HepG2 (cell line): ENCODE measurements around the gene RBBP9. TPM values are rescaled to one million over a fixed set of nuclear protein-coding genes. Genes with fewer than 3 reads are reported as not detected.

Experiments used
- HNRNPH1 ChIP-seq: fragments of 200-400 bp; formaldehyde crosslinking; optimal IDR thresholded peaks from 2 replicates; pipeline ENCODE3; 2017; ENCODE audit warnings: mild to moderate bottlenecking, low read depth, low read length
- MED13 ChIP-seq: sonication (generic); formaldehyde crosslinking; IDR thresholded peaks from 2 replicates; pipeline ENCODE4 v1.5.0; 2020; ENCODE audit warnings: missing genetic modification reagents
- SKIL ChIP-seq: sonication (generic); formaldehyde crosslinking; IDR thresholded peaks from 2 replicates; pipeline ENCODE4 v1.8.0; 2022; ENCODE audit warnings: missing genetic modification reagents, mild to moderate bottlenecking, moderate library complexity, borderline replicate concordance
- SNAPC4 ChIP-seq: sonication (generic); formaldehyde crosslinking; IDR thresholded peaks from 2 replicates; pipeline ENCODE4 v1.4.0; 2020; ENCODE audit warnings: mild to moderate bottlenecking, missing genetic modification reagents
- SOX13 ChIP-seq, 3 experiments: fragments of 450-650 bp in 1 of 3; sonication (generic) in 1 of 3; formaldehyde crosslinking in 1 of 3; IDR thresholded peaks in 2 of 3; conservative IDR thresholded peaks in 1 of 3; 2 replicates each; pipeline versions ENCODE4 v1.5.0 to v1.6.1; 2016 to 2020; ENCODE audit warnings: antibody characterized with exemption in 1 of 3, mild to moderate bottlenecking in 1 of 3, missing compliant biosample characterization in 1 of 3, missing genetic modification reagents in 1 of 3, moderate library complexity in 1 of 3
- SRSF1 ChIP-seq: fragments of 200-400 bp; formaldehyde crosslinking; optimal IDR thresholded peaks from 2 replicates; pipeline ENCODE3; 2017; ENCODE audit warnings: mild to moderate bottlenecking, low read depth, low read length, moderate library complexity
- ZBTB2 ChIP-seq: sonication (generic); formaldehyde crosslinking; IDR thresholded peaks from 2 replicates; pipeline ENCODE4 v1.8.0; 2022; ENCODE audit warnings: low read depth, missing genetic modification reagents
- ZNF513 ChIP-seq: sonication (generic); formaldehyde crosslinking; conservative IDR thresholded peaks from 2 replicates; pipeline ENCODE4 v1.5.0; 2020; ENCODE audit warnings: missing genetic modification reagents
- ZNF589 ChIP-seq: sonication (generic); formaldehyde crosslinking; conservative IDR thresholded peaks from 2 replicates; pipeline ENCODE4 v1.8.0; 2022; ENCODE audit warnings: mild to moderate bottlenecking, moderate library complexity, missing genetic modification reagents
- polyA plus RNA-seq, 8 experiments: library from polyadenylated mRNA; depleted of rRNA in 3 of 8; stranded (reverse) in 7 of 8; unstranded in 1 of 8; fragments of >200 nt; fragmentation: Illumina TruSeq in 4 of 8; extraction: Trizol in 4 of 8; gene quantifications; 2 replicates each; pipeline versions ENCODE4 v1.2.1 to v1.2.3, GENCODE V29; 2011 to 2016; ENCODE audit warnings: low read depth in 4 of 8, missing spikeins in 1 of 8, mixed read lengths in 1 of 8; ENCODE audit not compliant: insufficient read depth in 1 of 8
- total RNA-seq, 5 experiments: library from RNA; depleted of rRNA; stranded (reverse); fragments of >200 nt; fragmentation: Illumina TruSeq; extraction: Trizol; gene quantifications; 2 replicates each; pipeline ENCODE4 v1.2.3, GENCODE V29; 2016; ENCODE audit warnings: low read depth in 1 of 5

RBBP9 gene
- total and polyA plus RNA-seq, 2 of the 13 experiments (the other 11 are each of a cell fraction or from before 2014, with no cell fraction given): 28.0 to 56.3 TPM

GRCh38 chr20:18477218-18477617 is 19.8 kb downstream of the RBBP9 start (continued):
- TF ChIP-seq SKIL (CRISPR knock-in tag): no peak
- TF ChIP-seq MED13: no peak
- TF ChIP-seq SNAPC4 (CRISPR knock-in tag): no peak
- TF ChIP-seq ZNF589: no peak
- no peak for TF ChIP-seq SOX13 (IDR thresholded peaks at IDR 0.05)
- peak in 1 of 2 experiments; percentile 13; a peak in 1 of 4 replicates for TF ChIP-seq SOX13 (CRISPR knock-in tag; conservative IDR thresholded peaks at IDR 0.05 in 1 of 2, IDR thresholded peaks at IDR 0.05 in 1 of 2)
- no peak for TF ChIP-seq ZBTB2
- no peak for TF ChIP-seq SRSF1
- no peak for TF ChIP-seq ZNF513 (CRISPR knock-in tag)
- no peak for TF ChIP-seq HNRNPH1
